Suppressor macrophage (primary cell): Measurements from ENCODE around the gene RD3L.
"Not testable (repeated sequence)": the region's sequence is repeated elsewhere in the genome, so short reads cannot be mapped to it uniquely, and the experiment has no call there.

ENCODE experiments used
- DNase-seq, 4 experiments: peaks; one replicate each; pipeline ENCODE4 v3.0.0-alpha.2; 2020 to 2022

RD3L gene

DNA sequence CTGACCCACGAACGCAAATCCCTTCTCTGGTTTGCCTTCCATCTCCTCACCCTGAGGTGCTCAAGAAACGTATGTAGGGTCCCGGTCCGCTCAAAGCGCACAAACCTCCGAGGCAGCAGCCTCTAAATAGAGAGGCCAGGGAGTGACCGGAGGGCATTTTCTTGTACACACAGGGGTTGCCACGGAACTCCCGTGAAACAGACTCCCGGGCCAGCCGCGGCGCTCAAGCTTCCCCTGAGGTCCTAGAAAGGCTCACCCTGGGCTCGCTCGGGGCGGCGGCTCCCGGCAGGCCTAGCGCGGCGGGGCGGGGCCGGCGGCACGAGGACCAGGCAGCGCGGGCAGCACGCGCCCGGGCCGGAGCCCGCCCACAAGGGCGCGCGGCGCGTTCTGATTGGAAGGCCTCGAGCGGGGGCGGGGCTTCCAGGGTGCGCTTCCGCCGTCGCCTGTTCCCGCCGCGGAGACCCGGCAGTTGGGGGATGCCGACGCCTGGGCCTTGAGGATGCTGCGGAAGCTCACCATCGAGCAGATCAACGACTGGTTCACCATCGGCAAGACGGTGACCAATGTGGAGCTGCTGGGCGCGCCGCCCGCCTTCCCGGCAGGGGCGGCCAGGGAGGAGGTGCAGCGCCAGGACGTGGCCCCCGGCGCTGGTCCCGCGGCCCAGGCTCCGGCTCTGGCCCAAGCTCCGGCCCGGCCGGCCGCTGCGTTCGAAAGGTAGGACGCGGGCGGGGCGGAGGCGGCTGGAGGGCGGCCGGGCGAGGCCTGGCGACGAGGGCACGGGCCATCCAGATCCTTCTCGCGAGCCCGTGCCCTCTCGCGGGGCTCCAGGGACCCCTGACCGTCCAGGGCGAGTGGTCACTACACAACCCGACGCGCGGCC lies 14.1 kb downstream of the RD3L start, which contains the start of gene TDRD9:
Gene TDRD9, plus strand, starts transcription at position 446 of the 880 bp plus-strand sequence. Its CDS starts 54 bp downstream, at position 500.
- DNase-seq = peak in 2 of 4 experiments; percentile 46 to 48

- DNase-seq = no peak
Measured at GRCh38 chr14:103927566-103927965, 14.8 kb downstream of the RD3L start.

DNA sequence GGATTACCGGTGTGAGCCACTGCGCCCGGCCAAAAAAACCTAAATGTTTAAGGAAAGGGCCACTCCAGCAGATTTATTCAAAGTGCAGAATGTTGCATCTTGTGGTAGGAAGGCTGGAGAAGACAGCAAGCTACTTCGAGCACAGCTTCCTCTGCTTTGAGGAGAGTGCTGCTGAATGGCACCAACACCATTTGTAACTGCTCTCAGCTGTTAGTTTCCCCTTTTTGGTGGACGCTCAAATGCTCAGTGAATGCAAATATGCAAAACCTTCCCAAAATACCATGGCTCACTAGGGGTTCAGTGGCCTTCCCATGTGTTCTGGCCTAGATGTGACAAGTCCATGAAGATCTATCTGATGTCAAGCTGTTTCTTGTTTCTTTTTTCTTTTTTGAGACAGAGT lies 17.0 kb downstream of the RD3L start:
- peak; percentile 26 to 48 (median 42) for DNase-seq

DNA sequence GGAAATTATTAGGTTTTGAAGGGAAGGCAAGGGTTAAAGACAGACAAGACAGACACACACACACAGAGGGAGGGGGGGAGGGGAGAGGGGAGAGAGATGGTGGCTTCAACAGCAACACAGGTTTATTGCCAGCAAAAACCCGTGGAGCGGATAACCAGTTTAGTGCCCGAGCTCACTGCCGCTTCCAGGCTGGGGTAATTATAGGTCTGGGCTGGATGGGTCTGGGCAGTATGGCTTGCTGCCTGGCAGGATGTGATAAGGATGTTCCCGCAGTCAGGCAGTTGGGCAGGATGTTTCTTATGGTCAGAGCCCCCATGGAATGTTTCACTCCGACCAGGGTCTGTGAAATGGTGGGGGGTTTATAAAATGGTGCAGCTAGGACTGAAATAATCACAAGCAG lies 18.5 kb downstream of the RD3L start:
- no peak for DNase-seq

DNA sequence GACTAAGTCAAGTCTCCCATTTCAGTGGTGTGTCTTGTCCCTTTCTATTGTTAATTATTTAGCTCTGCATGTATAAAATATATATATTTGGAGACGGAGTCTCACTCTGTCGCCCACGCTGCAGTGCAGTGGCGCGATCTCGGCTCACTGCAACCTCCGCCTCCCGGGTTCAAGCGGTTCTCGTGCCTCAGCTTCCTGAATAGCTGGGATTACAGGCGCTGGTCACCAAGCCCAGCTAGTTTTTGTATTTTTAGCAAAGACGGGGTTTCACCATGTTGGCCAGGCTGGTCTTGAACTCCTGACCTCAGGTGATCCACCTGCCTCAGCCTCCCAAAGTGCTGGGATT lies 20.5 kb downstream of the RD3L start:
- DNase-seq = not testable (repeated sequence)

DNA sequence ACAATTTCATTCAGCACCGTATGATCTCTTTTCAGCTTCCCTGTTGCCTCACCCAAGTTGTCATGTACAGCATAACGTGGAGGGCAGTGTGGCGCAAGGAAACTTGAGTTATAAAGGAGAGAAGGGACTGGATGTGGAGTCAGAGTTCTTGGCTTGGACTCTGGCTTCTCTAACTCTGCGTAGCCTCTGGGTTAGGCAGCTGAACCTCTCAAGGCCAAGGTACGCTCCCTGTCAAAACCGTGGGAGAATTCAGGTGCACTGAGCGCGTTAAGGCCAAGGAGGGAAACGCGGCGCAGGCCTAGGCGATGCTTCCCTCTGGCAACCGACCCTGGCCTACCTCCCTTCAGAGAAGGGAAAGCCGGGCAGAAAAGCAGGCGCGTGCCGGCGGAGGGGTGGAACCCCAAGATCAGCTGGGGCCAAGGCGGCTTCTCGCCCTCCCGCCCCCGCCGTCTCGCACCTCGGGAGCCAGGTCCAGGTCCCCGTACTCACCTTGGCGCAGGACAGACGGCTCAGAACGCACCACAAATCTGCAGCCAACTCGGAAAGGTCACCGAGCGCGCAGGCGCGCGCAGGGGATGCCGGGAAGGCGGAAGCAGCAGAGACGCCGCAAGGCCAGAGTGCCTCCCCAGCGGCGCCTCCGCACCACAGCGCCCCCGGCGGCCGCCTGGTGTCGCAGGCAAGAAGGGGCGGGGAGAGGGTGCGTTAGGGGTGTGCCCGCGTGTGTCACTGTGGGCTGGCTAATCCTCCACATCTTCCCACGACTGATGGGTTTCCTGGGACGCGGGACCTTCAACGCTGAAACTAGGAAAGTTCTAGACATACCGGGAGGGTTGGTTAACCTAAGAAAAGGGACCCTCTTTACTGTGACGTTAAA lies 21.1 kb downstream of the RD3L start:
- peak; percentile 95 to 98 (median 96) for DNase-seq

GRCh38 chr14:103916636-103917262 lies 25.6 kb downstream of the RD3L start:
- DNase-seq = no peak

GRCh38 chr14:103915616-103916015 lies 26.7 kb downstream of the RD3L start:
- no peak for DNase-seq

DNA sequence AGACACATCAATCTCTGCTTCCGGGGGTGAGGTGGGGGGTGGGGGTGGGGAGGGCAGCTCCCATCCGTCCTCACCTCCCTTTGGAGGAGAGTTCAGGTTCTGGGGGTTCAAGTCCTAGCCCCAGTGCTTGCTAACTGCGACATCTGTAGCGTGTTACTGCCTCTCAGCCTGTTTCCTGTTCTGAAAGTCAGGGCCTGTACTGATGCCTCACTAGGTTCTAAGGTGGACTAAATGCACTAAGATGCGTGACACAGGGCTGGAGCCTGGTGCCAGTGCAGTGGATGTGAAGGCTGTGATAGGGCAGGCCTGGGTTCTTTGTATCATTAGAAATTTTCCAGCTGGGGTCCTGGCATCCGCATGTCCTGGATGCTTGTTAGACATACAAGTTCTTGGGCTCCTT lies 31.3 kb downstream of the RD3L start:
- no peak for DNase-seq

- peak; percentile 81 to 90 (median 86) for DNase-seq
Measured at GRCh38 chr14:103910262-103910935, 31.9 kb downstream of the RD3L start.

- no peak for DNase-seq
Measured at GRCh38 chr14:103909531-103910261, 32.6 kb downstream of the RD3L start.

DNA sequence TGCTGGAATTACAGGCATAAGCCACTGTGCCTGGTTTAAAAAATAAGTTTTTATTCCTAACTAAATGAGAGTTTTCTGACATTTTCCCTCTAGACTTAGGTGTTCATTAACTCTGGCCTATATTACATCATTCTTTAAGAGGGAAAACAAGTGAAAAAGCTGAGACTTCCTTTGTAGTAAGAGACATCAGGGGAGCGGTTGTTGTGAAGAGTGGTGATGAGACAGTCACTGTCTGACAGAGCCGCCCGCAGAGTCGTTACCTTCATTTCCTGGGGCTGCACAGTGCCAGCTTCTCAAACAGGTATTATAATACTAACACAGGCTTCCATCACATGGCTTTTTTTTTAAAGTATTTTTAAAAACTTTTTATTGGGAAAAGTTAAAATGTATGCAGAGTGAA lies 33.7 kb downstream of the RD3L start:
- no peak for DNase-seq

DNA sequence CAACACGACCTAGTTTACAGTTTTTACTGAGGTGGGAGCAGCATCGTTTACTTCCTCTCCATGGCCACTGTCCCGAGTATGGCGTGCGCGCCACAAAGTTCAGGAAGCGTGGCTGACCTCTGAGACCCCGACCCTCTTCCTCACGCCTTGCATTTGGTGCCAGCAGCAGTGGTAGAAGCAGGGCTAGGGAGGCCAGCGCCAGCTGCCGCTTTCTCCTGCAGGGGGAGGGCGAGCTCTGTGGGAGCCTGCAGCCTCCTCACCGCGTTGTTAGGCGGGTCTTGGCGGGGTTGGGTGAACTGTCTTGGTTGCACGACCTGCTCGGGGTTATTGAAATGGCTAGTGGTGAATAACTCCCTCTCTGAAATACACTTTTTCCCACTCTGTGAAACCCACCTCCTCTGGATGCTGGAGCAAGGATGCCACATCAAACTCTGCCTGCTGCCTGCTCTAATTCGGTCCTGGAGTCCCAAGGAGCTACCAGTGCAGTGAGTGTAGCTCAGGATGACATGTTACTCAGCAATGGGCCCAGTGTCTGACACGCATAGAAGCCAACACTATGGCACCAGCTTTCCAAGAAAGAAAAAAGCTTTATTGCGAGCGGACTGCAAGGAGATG lies 36.4 kb downstream of the RD3L start:
- DNase-seq = peak in 2 of 4 experiments; percentile 35 to 48

GRCh38 chr14:103904493-103905107 lies 37.7 kb downstream of the RD3L start:
- DNase-seq = no peak

GRCh38 chr14:103899833-103900232 lies 42.5 kb downstream of the RD3L start:
- DNase-seq = no peak

DNA sequence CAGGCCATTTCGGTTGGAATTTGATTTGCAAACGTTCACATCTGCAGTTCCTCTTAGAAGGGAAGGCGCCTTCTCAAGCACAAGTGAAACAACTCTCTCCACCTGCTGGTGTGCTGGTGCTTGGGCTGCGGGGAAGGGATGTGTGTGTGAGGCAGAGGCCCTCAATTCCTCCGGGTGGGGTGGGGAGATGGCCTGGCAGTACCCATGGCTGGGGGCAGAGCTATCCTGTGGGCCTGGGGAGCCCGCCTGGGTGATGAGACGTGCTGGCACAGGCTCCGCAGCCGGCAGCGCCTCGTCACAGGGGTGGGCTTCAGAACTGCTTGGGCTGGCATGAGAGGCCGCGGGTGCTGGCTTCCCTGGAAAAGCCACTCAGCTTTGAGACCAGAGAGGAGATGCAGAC lies 43.0 kb downstream of the RD3L start:
- peak in 2 of 4 experiments; percentile 26 to 32 for DNase-seq

DNA sequence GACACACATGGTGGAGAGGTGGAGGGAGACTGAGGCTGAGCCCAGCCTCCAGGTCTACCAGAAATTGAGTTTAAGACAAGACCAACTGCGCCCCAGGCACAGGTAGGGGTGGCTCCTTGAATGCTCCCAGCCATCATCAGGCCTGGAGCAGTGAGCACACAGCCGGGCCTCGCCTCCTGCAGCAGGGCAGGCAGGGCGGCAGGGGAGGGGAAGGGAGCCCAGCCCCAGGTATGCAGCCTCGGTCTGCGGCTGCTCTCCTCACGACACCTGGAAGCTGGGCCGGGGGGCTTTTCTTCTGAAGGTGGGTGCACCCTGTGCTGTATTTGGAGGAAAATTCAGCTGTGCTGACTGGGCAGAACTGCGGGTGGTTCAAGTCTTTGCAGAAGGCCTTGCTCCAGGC lies 43.6 kb downstream of the RD3L start:
- DNase-seq = no peak

DNA sequence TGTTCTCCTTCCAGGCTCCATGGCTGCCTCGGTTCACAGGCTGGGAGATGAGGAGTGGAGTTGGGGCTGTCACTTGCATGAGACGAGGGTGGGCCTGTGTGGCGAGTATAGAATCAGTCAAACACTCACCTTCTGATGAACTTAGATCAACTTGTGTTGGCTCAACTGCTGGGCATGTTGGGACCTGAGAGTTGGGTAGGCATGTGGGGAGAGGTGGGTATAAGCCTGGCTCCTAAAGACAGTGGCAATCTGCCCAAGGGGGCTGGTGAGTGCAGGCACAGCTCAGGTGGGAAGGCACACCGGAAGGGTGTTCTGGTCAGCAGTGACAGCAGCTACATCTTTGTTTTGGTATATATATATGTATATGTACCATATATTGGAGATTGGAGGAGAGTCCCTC lies 44.1 kb downstream of the RD3L start:
- no peak for DNase-seq

DNA sequence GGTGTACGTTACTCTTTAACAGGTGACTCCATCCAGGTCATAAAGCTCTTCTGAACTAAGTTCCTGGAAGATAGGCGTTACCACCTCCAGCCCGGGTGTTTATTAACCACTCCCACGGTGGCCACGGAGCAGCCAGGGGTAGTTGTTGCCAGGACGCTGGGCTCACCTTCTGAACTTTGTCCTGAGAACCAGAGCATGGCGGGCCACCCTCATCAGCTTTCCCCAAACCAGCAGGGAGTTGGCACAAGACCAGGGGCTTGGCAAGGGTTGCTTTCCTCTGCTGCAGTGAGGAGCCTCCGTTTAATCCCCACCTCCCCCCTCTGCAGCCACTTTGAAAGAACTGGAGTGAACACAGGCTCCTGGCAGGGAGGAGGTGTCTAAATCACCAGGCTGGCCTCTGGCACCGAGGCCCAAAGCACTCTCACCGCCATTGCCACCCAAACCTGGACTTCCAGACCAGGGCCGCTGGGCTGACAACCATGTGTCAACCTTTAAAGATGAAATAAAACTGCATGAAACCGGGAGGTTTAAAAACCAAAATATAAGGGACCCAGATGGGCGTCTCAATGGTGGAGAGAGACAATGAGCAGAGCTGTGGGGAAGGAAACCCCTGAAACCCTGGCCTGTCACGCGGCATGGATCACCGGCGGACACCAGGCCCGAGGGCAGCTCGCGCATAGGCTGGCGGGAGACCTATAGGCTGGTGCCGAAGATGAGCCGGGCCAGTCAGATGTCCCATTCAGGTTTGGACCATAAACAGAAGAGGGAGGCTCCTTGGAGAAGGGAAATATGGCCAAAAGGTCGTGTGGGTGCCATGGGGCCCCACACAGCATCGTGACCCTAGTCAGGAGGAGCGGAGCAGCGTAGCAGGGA lies 45.0 kb downstream of the RD3L start:
- DNase-seq = no peak

DNA sequence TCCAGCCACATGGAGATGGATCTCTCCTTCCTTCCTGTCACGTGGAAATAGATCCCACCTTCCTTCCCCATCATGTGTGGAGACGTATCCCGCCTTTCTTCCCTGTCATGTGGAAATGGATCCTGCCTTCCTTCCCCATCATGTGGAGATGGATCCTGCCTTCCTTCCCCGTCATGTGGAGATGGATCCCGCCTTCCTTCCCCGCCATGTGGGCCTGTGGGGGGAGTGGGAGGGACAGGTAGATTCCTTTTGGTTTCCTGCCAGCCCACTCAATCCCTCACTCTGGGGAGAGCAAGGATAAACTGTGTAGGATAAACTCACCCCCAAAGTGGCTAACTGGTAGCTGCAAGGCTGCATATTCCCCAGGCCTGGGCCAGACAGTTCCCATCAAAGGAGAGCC lies 45.8 kb downstream of the RD3L start:
- DNase-seq = no peak
